ENCODE measurements around the gene SH3BGR.

- TF ChIP-seq PPARA (CRISPR knock-in tag; IDR thresholded peaks at IDR 0.05; ENCODE audit: borderline replicate concordance), result no peak
- TF ChIP-seq, protein P1, sequence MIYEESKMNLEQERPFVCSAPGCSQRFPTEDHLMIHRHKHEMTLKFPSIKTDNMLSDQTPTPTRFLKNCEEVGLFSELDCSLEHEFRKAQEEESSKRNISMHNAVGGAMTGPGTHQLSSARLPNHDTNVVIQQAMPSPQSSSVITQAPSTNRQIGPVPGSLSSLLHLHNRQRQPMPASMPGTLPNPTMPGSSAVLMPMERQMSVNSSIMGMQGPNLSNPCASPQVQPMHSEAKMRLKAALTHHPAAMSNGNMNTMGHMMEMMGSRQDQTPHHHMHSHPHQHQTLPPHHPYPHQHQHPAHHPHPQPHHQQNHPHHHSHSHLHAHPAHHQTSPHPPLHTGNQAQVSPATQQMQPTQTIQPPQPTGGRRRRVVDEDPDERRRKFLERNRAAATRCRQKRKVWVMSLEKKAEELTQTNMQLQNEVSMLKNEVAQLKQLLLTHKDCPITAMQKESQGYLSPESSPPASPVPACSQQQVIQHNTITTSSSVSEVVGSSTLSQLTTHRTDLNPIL (CRISPR knock-in tag; IDR thresholded peaks at IDR 0.05; ENCODE audit: low read depth), result no peak
- TF ChIP-seq ZFP30 (CRISPR knock-in tag; IDR thresholded peaks at IDR 0.05), result no peak
- TF ChIP-seq, protein P2, sequence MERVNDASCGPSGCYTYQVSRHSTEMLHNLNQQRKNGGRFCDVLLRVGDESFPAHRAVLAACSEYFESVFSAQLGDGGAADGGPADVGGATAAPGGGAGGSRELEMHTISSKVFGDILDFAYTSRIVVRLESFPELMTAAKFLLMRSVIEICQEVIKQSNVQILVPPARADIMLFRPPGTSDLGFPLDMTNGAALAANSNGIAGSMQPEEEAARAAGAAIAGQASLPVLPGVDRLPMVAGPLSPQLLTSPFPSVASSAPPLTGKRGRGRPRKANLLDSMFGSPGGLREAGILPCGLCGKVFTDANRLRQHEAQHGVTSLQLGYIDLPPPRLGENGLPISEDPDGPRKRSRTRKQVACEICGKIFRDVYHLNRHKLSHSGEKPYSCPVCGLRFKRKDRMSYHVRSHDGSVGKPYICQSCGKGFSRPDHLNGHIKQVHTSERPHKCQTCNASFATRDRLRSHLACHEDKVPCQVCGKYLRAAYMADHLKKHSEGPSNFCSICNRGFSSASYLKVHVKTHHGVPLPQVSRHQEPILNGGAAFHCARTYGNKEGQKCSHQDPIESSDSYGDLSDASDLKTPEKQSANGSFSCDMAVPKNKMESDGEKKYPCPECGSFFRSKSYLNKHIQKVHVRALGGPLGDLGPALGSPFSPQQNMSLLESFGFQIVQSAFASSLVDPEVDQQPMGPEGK (CRISPR knock-in tag; IDR thresholded peaks at IDR 0.05; ENCODE audit: borderline replicate concordance), result no peak
- no peak for TF ChIP-seq TCF4 (CRISPR knock-in tag; IDR thresholded peaks at IDR 0.05; ENCODE audit: borderline replicate concordance)
- no peak for TF ChIP-seq CSDC2 (CRISPR knock-in tag; IDR thresholded peaks at IDR 0.05)
- no peak for TF ChIP-seq SNAI2 (CRISPR knock-in tag; IDR thresholded peaks at IDR 0.05)
- no peak for TF ChIP-seq TOX (CRISPR knock-in tag; IDR thresholded peaks at IDR 0.05; ENCODE audit: borderline replicate concordance)
- TF ChIP-seq ZNF70 (CRISPR knock-in tag; IDR thresholded peaks at IDR 0.05), result no peak
- TF ChIP-seq BACH2 (CRISPR knock-in tag; IDR thresholded peaks at IDR 0.05; ENCODE audit: borderline replicate concordance), result no peak
- TF ChIP-seq OSR1 (CRISPR knock-in tag; IDR thresholded peaks at IDR 0.05), result no peak
- TF ChIP-seq POU6F1 (CRISPR knock-in tag; IDR thresholded peaks at IDR 0.05; ENCODE audit: borderline replicate concordance, low read depth), result no peak
Measured at GRCh38 chr21:39451332-39452206, at the start of gene SH3BGR.
